Aorta (tissue), 5 donors: ENCODE results near the gene C1QTNF12. TPM values are rescaled to one million over a fixed set of nuclear protein-coding genes. Genes with fewer than 3 reads are reported as not detected.

Experiments used
- ATAC-seq: fragments of 200-7000 bp; cut with Tn5 transposase; one replicate; pipeline ENCODE4 v1.9.1; 2022; ENCODE audit warnings: moderate library complexity; ENCODE audit not compliant: low FRiP score
- DNase-seq, 2 donors: peaks; one replicate each; pipeline ENCODE4 v3.0.0-alpha.2; 2020
- H3K27ac ChIP-seq, 2 donors: one replicate each; pipeline ENCODE4 v1.5.1; 2013; ENCODE audit warnings: low read length in 2 of 2, mild to moderate bottlenecking in 2 of 2, moderate library complexity in 2 of 2, control low read depth in 1 of 2, inconsistent platforms in 1 of 2, low read depth in 1 of 2
- H3K27me3 ChIP-seq, 2 donors: one replicate each; pipeline ENCODE4 v1.6.1; 2013; ENCODE audit warnings: control low read depth in 1 of 2, low read length in 1 of 2, mild to moderate bottlenecking in 1 of 2, moderate library complexity in 1 of 2; ENCODE audit not compliant: insufficient read depth in 2 of 2, control insufficient read depth in 1 of 2
- H3K36me3 ChIP-seq, 2 donors: one replicate each; pipeline ENCODE4 v1.6.1; 2013; ENCODE audit warnings: control low read depth in 1 of 2, low read length in 1 of 2, mild to moderate bottlenecking in 1 of 2; ENCODE audit not compliant: insufficient read depth in 2 of 2, control insufficient read depth in 1 of 2
- H3K4me1 ChIP-seq, 2 donors: one replicate each; pipeline ENCODE4 v1.6.1; 2013; ENCODE audit warnings: low read length in 2 of 2, control low read depth in 1 of 2, mild to moderate bottlenecking in 1 of 2, moderate library complexity in 1 of 2; ENCODE audit not compliant: insufficient read depth in 2 of 2, control insufficient read depth in 1 of 2
- H3K4me3 ChIP-seq, 2 donors: one replicate each; pipeline ENCODE4 v1.5.1; 2013; ENCODE audit warnings: low read length in 2 of 2, control low read depth in 1 of 2, mild to moderate bottlenecking in 1 of 2
- H3K9me3 ChIP-seq: one replicate; pipeline ENCODE4 v1.6.1; 2013; ENCODE audit warnings: mild to moderate bottlenecking, low read length; ENCODE audit not compliant: control insufficient read depth
- WGBS, 2 donors: extraction: QIAGEN DNeasy Blood & Tissue Kit; methylation state at CpG; one replicate each; pipeline ENCODE4 v1.1.7; 2013; 5-methylcytosine and 5-hydroxymethylcytosine counted together
- intact Hi-C, 2 donors: fragments of 100-400 bp; cut with DNase I; formaldehyde crosslinking; loops; one replicate each; pipeline versions ENCODE4 v1.14.2 to v1.15.0; 2022
- polyA plus RNA-seq, 2 donors: library from polyadenylated mRNA; stranded (reverse); fragments of 200-250 nt; gene quantifications; one replicate each; pipeline ENCODE4 v1.2.3, GENCODE V29; 2013
- total RNA-seq, 2 donors: library from RNA; stranded (reverse); fragmentation: NEBNext Ultra II Directional; extraction: Animal tissue kit (Norgen Biotek cat#: 25700); gene quantifications; one replicate each; pipeline ENCODE4 v1.2.1, GENCODE V29; 2021
- donor health status: healthy with polysubstance abuse.
- donor health status: Bipolar disorder and iron deficiency.
- donor health status: DM: no; HTN: no; CAD: no.
- donor health status: DM: no; HTN: no; CAD: no.
- donor health status: DM: yes; HTN: yes; CAD: no.

C1QTNF12 gene
- total and polyA plus RNA-seq, 4 donors = 3.4 to 10.0 (median 4.1) TPM

DNA sequence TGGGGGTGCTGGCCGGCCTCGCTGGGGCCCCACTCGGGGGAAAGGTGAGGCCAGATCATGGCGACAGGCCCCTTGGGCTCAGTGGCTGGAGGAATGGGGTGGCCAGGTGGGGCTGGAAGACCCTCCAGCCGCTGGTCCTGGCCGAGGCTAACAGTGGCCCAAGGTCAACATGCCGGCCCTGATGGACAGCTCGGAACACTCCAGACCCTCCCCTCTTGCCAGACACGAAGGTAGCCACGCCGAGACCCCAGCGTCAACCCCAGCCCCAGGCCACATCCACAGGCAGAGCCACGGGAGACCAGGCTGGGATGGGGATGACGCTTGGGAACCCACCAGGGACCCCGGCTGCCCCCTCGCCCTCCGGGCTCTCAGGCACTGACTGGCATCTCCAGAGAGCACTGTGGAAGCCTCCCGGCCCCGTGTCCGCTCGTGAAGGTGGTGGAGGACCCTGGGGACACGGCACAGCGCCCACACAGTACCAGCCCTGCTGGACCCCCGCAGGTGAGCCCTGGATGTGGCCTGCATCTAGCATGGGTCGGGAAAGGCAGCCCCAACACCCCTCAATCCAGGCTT lies 905 bp upstream of the C1QTNF12 start:
- intact Hi-C loops = no loop called here
- Histone ChIP-seq H3K27ac (no peak overlapping the region), H3K4me3 (no peak overlapping the region), H3K36me3 (no peaks in the 10 kb centered on the region), H3K9me3 (no peaks in the 10 kb centered on the region), H3K4me1 (no peaks in the 10 kb centered on the region), H3K27me3 (no peaks in the 10 kb centered on the region)
- WGBS, 2 donors = 55 to 64% methylated on average over 25 of the region's 25 CpGs
- ATAC-seq = no peak
- DNase-seq = no peak

- Histone ChIP-seq H3K9me3 (no peaks in the 10 kb centered on the region), H3K27me3 (no peaks in the 10 kb centered on the region), H3K4me1 (no peaks in the 10 kb centered on the region), H3K27ac (no peak overlapping the region), H3K36me3 (no peaks in the 10 kb centered on the region), H3K4me3 (no peak overlapping the region)
- DNase-seq (no peak), ATAC-seq (no peak)
- intact Hi-C loops = no loop called here
- WGBS, 2 donors = 30 to 43% methylated on average over 37 to 45 of the region's 45 CpGs
These were observed 525 bp downstream of the C1QTNF12 start for GRCh38 chr1:1245817-1246576.

DNA sequence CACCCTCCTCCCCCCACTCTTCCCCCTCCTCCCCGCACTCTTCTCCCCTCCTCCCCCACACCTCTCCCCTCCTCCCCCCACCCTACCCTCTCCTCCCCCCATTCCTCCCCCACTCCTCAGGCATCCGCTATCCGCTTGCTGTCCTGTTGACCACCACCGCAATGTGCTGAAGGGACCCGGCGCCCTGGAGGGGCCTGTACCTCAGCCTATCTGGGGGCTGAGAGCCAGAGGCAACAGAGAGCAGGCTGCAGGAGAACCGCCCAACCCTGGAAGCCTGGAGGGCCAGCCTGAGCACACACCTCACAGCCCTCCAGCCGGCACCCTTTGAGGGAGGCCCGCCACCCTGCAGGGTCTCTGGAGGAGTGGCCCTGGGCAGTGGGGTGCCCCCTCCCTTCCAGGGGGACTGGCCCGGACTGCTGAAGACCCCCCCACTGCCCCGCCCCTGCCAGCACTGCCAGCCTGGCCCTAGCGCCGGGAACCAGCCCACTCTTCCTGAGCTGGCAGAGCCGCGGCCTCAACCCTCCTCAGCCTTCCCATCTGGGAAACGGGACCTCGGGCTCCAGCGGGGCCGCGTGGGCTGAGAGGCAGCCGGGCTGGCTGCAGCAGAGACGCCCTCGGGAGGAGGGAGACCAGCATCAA lies 1.2 kb downstream of the C1QTNF12 start:
- Histone ChIP-seq H3K27ac (no peak overlapping the region), H3K4me3 (no peak overlapping the region), H3K36me3 (no peaks in the 10 kb centered on the region), H3K9me3 (no peaks in the 10 kb centered on the region), H3K27me3 (no peaks in the 10 kb centered on the region), H3K4me1 (no peaks in the 10 kb centered on the region)
- DNase-seq (no peak), ATAC-seq (no peak)
- 55 to 63% methylated on average over 19 to 23 of the region's 23 CpGs for WGBS, 2 donors
- intact Hi-C loops = no loop called here

- no peak for ATAC-seq
These were observed 2.2 kb downstream of the C1QTNF12 start for GRCh38 chr1:1244192-1244811.

DNA sequence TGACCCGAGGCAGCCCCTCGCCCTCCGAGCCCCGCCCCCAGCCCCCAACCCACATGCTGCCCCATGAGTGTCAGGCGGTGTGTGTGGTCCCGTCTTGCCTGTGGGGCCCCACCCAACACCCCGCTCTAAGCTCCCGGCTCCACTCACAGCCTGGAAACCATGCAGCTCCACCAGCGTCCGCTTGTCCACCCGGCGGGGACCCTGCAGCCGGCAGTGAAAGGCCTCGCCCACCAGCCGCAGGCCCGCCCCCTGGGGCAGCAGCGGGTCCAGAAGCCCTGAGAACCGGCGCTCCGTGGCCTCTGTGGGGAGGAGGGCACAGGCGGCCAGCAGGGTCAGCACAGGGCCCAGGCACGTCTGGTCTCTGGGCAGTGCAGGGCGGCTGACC lies 2.7 kb downstream of the C1QTNF12 start:
- no peaks in the 10 kb centered on the region for H3K36me3 ChIP-seq
- ATAC-seq (no peak), DNase-seq (no peak)
- H3K27me3 ChIP-seq = no peaks in the 10 kb centered on the region
- 75 to 82% methylated on average over 22 to 23 of the region's 23 CpGs for WGBS, 2 donors
- no peak overlapping the region for H3K4me3 ChIP-seq
- intact Hi-C loops = no loop called here
- H3K9me3 ChIP-seq = no peaks in the 10 kb centered on the region
- H3K27ac ChIP-seq = no peak overlapping the region
- H3K4me1 ChIP-seq = no peaks in the 10 kb centered on the region

More at GRCh38 chr1:1244192-1244811, 2.2 kb downstream of the C1QTNF12 start:
- intact Hi-C loops = no loop called here
- 82 to 91% methylated on average over 29 to 30 of the region's 30 CpGs for WGBS, 2 donors
- H3K27me3 ChIP-seq = no peaks in the 10 kb centered on the region
- no peaks in the 10 kb centered on the region for H3K9me3 ChIP-seq
- no peak for DNase-seq
- H3K4me1 ChIP-seq = no peaks in the 10 kb centered on the region
- no peak overlapping the region for H3K4me3 ChIP-seq
- H3K36me3 ChIP-seq = no peaks in the 10 kb centered on the region
- H3K27ac ChIP-seq = no peak overlapping the region

- intact Hi-C loops = no loop called here
These were observed 3.3 kb downstream of the C1QTNF12 start for GRCh38 chr1:1243266-1243660.

GRCh38 chr1:1242461-1243265 lies 3.9 kb downstream of the C1QTNF12 start:
- intact Hi-C loops = no loop called here
- H3K4me1 ChIP-seq = no peaks in the 10 kb centered on the region
- H3K36me3 ChIP-seq = no peaks in the 10 kb centered on the region
- no peak for ATAC-seq
- WGBS, 2 donors = 90 to 92% methylated on average over 39 to 41 of the region's 41 CpGs
- no peaks in the 10 kb centered on the region for H3K9me3 ChIP-seq
- no peak overlapping the region for H3K27ac ChIP-seq
- no peak for DNase-seq
- H3K27me3 ChIP-seq = no peaks in the 10 kb centered on the region
- no peak overlapping the region for H3K4me3 ChIP-seq

More at GRCh38 chr1:1243266-1243660, 3.3 kb downstream of the C1QTNF12 start:
- no peaks in the 10 kb centered on the region for H3K4me1 ChIP-seq
- no peaks in the 10 kb centered on the region for H3K27me3 ChIP-seq
- no peaks in the 10 kb centered on the region for H3K9me3 ChIP-seq
- no peak overlapping the region for H3K27ac ChIP-seq
- WGBS, 2 donors = 92 to 96% methylated on average over 17 to 23 of the region's 23 CpGs
- H3K36me3 ChIP-seq = no peaks in the 10 kb centered on the region
- no peak overlapping the region for H3K4me3 ChIP-seq
- ATAC-seq (no peak), DNase-seq (no peak)

DNA sequence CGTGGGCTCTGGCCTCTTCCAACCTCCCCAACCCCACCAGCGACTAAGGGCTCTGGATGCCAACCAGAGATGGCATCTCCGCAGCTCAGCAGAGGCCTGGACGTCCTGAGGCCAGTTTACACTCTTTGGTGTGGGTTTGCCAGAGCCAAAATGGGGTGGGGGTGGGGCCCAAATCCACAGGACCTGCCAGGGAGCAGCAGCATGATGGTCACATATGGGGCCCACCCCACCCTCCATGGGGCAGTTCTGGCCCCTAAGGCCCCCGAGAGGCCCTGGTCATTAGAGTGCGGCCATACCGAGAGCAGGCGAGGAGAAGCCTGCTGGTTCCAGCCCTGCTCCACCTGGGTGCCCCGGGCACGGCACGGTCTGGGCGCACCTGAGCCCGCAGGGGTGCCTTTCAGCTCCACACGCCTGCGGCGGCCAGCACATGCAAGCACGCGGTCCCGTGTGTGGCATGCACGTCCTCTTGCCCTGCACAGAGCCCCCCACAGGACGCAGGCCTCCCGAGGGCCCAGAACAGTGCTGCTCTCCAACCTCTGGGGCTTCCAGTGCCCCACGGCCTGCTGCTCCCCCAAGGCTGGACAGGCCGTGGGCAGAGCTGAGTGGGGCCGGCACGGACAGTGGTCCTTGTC lies 4.8 kb downstream of the C1QTNF12 start:
- no peaks in the 10 kb centered on the region for H3K36me3 ChIP-seq
- H3K4me1 ChIP-seq = no peaks in the 10 kb centered on the region
- no peaks in the 10 kb centered on the region for H3K27me3 ChIP-seq
- ATAC-seq = no peak
- H3K9me3 ChIP-seq = no peaks in the 10 kb centered on the region
- intact Hi-C loops = no loop called here
- DNase-seq = no peak
- H3K27ac ChIP-seq = no peak overlapping the region
- 80 to 83% methylated on average over 26 of the region's 26 CpGs for WGBS, 2 donors
- H3K4me3 ChIP-seq = no peak overlapping the region
